Fibroblast of skin of scalp (primary cell): ENCODE results near the gene TP73.
A peak's percentile ranks its signal among the peaks of the same experiment; 100 is the strongest.

ENCODE experiments used
- DNase-seq: peaks from one replicate; pipeline ENCODE4 v3.0.0-alpha.2; 2013

Gene TP73

DNA sequence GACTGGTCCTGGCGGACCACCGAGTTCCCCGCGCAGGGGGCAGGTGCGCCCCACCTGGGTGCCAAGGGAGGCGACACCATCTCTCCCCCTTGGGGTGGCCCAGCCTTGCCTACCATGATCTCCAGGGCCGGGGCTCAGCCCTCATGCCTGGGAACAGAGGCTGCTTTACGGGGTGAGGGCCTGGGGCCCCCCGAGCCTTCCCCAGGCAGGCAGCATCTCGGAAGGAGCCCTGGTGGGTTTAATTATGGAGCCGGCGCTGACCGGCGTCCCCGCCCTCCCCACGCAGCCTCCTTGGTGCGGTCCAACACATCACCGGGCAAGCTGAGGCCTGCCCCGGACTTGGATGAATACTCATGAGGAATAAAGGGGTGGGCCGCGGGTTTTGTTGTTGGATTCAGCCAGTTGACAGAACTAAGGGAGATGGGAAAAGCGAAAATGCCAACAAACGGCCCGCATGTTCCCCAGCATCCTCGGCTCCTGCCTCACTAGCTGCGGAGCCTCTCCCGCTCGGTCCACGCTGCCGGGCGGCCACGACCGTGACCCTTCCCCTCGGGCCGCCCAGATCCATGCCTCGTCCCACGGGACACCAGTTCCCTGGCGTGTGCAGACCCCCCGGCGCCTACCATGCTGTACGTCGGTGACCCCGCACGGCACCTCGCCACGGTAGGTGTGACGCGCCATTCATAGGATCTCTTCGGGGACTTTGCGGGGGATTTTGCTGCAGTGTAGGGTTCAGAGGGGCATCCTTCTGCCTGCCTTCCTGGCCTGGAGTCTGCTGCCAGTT lies 38.2 kb downstream of the TP73 start:
- no peak for DNase-seq

DNA sequence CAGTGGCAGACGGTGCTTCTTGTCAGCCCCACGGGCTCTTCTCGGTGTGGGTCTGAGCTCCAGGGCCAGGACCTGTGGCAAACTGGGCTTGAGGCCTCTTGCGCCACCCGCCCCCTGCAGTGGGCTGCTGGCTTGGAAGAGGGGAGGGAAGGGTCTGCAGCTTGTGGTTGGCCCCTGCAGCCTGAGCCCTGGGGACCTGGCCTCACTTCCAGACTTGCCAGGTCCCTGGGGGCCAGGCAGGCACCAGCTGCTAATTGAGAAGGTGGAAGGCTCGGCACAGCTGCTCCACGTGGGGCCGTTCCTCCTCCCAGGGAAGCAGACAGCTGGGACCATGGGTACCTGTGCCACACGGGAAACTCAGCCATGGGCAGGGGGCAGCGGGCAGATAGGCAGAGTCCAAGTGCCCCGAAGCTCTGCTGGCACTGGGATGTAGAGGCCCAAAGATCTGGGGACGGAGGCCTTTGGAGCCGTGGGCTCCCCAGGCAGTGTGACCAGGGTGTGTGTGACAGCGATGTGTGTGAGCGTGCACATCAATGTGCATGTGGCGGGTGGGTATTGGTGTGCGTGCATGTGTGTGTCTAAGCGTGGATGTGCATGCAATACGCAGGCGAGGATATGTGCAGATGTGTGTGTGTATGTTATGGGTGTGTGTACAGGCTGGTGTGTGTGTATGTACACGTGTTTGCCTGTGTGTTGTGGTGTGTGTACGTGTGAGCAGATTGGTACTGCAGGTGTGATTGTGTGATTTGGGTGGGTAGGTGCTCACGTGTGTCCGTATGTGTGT lies 39.3 kb downstream of the TP73 start:
- DNase-seq, result no peak

GRCh38 chr1:3692598-3692997 lies 40.3 kb downstream of the TP73 start:
- no peak for DNase-seq

DNA sequence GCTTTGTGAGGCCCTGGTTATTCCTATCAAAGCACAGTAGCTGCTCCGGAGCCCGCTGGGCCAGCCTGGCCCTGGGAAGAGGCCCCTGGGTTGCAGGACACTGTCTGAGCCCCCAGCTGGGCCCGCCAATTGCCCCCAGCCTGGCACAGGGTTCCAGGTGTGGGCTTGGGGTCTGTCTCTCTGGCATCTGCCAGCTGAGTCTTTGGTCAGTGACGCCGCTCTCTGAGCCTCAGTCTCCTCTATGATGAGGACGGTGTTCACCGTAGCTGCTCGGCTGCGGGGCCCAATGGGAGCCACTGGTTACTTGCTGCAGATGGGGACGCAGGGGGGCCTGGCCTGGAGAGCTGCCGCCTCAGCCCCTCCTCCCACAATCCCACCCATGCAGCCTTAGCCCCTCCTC lies 41.0 kb downstream of the TP73 start:
- DNase-seq, result no peak

DNA sequence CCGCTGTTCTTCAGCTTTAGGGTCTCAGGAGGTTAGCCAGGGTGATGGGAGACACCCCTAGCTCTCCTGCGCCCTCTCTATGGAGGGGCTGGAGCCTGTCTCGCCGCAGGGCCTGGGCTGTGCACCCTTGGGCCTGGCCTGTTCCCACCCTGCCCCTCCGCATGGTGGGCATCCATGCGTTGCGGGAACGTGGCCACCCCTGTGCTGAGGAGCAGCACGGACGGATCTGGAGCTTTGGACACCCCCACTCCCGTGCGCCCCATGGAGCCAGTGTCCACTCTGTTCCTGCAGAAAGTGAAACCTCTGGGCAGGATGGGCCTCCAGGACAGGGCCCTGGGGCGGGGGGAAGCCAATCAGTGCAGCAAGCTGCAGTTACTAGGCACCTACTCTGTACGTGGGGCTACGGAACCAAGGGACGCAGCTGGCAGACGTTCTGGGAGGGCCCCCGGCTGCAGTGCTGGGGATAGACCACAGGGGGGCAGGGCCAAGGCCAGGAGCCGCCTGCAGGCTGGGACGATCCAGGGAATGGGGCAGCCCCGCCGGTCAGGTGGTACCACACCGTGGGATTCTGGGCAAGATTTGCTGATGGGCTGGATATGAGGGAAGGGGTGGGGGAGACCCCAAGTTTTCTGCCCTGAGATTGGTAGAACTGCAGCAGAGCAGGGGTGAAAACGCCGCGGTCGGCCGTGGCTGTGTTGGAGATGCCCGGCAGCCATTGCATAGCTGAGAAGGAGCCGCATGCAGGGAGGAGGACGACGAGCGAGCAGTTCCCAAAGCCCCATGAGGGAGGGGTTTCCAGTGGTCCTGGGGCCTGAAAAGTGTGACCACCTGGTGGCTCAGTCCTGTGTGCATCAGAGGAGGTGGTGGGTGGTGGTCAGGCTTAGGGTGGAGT lies 43.3 kb downstream of the TP73 start:
- peak; percentile 19 for DNase-seq

- no peak for DNase-seq
These were observed 44.4 kb downstream of the TP73 start for GRCh38 chr1:3696689-3697088.

DNA sequence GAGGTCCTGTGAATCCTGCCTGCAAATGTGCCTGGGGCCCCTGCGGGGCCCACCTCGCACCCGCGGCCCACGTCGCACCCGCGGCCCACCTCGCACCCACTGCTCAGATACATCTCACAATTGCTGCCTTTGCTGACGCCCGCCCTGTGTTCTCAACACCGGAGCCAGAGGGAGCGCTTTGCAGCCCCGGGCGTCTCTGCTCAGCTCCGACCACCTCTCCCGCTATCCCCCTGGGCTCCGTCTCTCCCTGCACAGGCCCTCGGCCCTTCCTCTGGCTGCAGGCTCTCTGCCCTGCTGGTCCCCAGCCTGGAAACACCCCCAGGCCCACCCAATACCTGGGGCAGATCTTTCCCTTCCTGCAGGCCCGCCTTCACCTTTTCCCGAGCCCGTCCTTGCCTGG lies 44.8 kb downstream of the TP73 start:
- DNase-seq, result no peak

DNA sequence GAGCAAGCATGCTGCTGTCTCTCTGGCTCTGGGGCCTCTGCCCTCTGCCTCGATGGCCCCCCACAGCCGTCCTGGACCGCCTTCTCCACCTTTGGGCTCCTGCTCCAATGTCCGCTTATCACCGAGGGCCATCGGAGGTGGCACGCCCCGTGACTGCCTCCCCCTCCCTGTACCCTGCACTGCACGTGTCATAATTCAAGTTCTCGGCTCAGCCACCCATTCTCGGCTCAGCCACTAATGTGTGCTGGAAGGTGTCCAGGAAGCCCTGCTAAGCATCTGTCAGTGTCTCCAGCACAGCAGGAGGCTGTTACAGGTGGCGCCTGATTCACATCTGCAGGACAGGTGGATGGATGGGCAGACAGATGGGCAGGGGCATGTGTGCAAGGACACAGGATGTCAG lies 45.5 kb downstream of the TP73 start:
- DNase-seq, result no peak

DNA sequence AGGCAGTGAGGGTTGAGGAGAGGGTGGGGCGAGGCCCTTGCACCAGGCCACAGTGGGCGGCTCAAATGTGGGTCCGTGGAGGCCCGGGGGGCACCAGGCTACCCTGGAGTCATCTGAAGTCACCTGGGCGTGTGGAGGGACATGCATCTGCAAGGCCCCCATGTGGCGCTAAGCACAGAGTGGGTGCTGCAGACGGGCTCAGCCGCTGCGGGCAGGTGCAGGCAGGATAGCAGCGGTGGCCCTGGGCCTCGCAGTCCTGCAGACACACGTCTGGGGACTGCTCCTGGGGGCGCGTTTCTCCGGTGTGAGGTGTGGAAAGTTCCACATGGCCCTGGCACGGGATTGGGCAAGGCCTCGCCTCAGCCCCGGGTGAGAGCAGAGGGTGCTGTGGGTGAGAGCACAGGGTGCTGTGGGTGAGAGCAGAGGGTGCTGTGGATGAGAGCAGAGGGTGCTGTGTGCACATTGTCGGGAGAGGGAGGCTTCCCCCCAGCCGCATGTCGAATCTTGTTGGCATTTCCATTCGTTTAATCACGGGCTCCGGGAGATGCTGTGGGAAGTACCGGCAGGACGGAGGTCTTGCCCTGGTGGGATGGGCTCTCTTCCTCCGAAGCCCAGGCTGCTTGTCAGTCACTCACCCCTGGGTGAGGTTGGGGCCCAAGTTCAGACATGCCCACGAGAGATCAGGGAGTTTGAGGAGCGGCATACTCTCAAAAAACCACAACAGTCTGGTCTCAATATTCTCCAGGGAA lies 46.5 kb downstream of the TP73 start:
- DNase-seq, result no peak

DNA sequence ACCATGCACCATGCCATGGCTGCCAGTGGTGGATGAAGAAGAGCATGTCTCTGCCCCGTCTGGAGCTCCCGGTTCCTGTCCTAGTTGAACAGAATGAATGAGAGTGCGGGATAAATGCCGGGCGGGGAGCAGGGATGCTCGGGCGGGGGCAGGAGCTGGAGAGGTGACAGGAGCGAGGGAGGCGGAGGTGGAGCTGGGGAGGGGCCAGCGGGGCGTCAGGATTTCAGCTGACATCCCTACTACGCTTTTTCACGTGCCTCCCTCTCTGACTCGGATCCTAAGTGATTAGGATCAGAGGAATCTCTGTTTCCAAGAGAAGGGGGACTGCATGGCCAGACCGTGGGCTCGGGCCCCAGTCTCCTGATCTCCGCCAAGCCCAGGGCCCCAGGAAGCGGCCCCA lies 47.3 kb downstream of the TP73 start:
- DNase-seq, result no peak

- no peak for DNase-seq
These were observed 48.3 kb downstream of the TP73 start for GRCh38 chr1:3700631-3701030.

DNA sequence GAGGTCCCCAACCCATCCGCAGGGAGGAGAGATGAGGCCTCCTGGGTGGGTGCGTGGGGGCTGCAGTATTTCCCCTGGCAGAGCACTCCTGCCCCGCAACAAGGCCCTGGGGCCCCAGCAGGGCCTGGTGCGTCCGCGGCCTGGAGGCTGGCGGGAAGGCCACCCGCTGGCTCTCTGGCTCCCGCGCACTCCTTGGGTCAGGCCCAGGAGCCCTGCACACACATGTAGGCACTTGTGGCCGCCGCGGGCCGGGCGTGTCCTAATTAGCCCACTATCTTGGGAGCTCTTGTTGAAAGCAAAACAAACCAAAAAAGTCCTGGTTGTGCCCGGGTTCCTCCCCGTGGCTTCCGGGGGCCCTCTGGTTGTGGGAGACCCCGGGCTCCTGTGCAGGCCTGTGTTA lies 50.2 kb downstream of the TP73 start:
- no peak for DNase-seq

DNA sequence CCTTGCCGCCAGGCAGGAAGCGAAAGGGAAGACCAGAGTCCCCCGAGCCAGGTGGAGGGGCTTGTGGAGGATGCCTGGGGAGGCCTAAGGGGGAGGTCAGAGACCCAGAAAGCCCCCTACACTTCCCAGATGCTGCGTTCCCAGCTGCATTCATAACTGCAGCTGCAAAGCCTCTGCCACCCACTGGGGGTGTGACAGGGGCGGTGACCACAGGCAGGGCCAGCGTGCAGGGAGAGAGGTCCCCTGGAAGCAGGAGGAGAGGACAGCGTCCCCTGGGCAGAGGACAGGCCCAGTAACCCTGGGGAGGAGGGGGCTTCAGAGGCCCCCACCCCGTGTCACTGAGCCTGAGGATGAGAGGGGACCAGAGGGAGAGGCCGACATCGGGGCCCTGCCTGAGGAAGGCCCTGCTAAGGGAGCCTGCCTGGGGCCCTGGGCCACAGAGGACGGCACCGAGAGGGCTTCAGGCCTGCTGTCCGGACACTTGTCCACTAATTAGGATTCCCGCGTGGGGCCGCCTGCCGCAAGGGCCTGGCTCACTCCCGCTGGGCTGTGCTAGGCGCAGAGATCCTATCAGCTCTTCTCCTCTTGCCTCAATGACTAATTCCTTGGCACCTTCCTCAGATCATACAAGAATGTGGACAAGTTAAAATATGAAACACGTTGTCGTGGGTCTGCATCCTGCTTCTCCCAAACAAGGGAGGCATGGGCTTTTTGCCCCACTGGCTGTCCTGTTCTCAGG lies 50.8 kb downstream of the TP73 start:
- DNase-seq, result peak; percentile 45

DNA sequence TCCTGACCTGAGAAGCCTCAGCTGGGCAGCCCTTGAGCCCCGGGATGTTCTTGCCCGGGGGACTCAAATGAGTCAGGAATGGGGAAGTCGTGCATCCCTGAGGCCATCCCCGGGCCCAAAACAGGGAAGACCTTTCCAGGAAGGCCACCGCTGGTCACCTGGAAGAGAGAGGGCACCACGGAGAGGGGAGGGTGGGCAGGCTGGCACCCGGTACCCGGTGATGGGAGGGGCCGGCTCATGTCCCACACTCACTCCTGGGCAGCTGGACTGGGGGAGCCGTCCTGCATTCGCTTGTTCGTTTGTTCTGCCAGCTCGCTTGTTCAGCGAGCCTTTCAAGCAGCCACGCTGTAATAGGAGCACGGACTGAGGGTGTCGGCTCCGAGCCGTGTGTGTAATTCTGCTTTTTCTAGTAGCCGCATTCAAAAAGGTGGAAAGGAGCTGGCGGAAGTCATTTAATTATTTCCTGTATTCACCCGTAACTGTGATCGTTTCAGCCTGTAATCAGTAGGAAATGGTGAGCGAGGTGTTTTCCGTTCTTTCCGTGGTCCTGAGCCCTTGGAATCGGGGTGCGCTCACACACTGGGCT lies 51.6 kb downstream of the TP73 start:
- no peak for DNase-seq

- DNase-seq, result no peak
These were observed 53.1 kb downstream of the TP73 start for GRCh38 chr1:3705341-3705950.

- no peak for DNase-seq
These were observed 54.5 kb downstream of the TP73 start for GRCh38 chr1:3706651-3707297.

GRCh38 chr1:3707298-3707938 lies 55.1 kb downstream of the TP73 start:
- no peak for DNase-seq

DNA sequence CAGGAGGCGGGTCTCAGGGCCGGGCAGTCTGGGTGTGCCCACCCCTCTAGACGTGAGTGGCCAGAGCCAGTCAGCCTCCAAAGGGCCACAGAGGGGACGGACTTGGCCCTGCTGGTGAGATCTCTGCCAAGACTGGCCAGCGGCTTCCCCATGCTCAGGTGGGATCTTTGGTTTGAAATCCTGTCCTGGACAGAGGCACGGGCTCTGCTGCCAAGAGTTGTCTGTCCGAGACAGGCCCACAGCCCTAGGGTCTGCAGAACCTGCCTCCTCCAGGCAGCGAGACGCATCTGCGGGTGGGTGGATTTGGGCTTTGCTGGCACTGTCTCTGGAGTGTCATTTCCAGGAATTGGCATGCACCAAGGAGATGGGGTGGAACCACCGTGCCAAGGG lies 55.6 kb downstream of the TP73 start:
- DNase-seq, result no peak

GRCh38 chr1:3708791-3709190 lies 56.5 kb downstream of the TP73 start:
- DNase-seq, result no peak

DNA sequence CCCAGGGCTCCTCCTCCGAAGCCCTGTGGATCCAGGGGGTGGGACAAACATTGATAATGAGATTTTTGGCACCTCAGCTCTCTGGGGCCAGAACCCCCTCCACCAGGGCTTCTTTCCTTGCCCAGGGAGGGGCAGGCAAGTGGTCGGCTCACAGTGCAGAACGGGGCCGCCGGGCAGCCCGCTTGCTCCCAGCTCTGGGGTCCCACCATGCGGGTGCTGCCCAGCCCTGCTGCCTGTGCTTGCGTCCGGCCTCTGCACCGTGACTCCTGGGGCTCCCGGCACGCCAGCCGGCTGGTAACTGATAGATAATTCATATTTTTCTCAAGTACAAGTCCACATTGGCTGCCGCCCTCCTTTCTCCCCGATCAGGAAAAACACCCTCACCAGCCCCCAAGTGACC lies 57.9 kb downstream of the TP73 start:
- no peak for DNase-seq
